NT2/D1 (cell line): Measurements from ENCODE around the gene SPOP.

Experiments
- SUZ12 ChIP-seq: IDR thresholded peaks from 2 replicates; pipeline ENCODE4 v1.6.1; 2011; ENCODE audit not compliant: insufficient read length, insufficient read depth; ENCODE audit errors: extremely low read depth
- YY1 ChIP-seq: IDR thresholded peaks from 2 replicates; pipeline ENCODE4 v1.6.1; 2011; ENCODE audit not compliant: insufficient read length, insufficient read depth
- ZNF274 ChIP-seq: IDR thresholded peaks from 2 replicates; pipeline ENCODE4 v1.6.1; 2011; ENCODE audit warnings: mild to moderate bottlenecking, low read depth, low read length

GRCh38 chr17:49676276-49676868 is 1.5 kb downstream of the SPOP start:
- TF ChIP-seq ZNF274 (no peak), SUZ12 (no peak), YY1 (no peak)
